Fibroblast of the aortic adventitia (primary cell): ENCODE measurements around the gene CROCC2. TPM values are rescaled to one million over a fixed set of nuclear protein-coding genes. Genes with fewer than 3 reads are reported as not detected.

Source experiments
- DNase-seq: peaks from one replicate; pipeline ENCODE4 v3.0.0-alpha.2; 2010; ENCODE audit warnings: low read depth
- H3K4me3 ChIP-seq: 2 replicates; pipeline ENCODE4 v1.5.1; 2011; ENCODE audit warnings: low read depth, mild to moderate bottlenecking, control low read depth, low read length, moderate library complexity
- CTCF ChIP-seq: IDR thresholded peaks from 2 replicates; pipeline ENCODE4 v1.5.1; 2011; ENCODE audit warnings: mild to moderate bottlenecking, low read length, control low read depth, inconsistent platforms; ENCODE audit not compliant: insufficient read depth
- total RNA-seq: library from RNA; depleted of rRNA; stranded (reverse); fragments of >200 nt; gene quantifications from 2 replicates; pipeline ENCODE4 v1.2.3, GENCODE V29; 2012; ENCODE audit warnings: low replicate concordance

Gene CROCC2
- total RNA-seq, 1 donor, result under 0.01 TPM

- DNase-seq, result no peak
- no peak for TF ChIP-seq CTCF
- H3K4me3 ChIP-seq, result no peak overlapping the region
Observed at GRCh38 chr2:240865391-240865790, 40.7 kb upstream of the CROCC2 start.

GRCh38 chr2:240868286-240869108 lies 37.6 kb upstream of the CROCC2 start, which contains the start of gene AGXT:
TSS of gene AGXT (plus strand) at chr2:240868824. CDS start at chr2:240868866, 42 bp downstream.
- H3K4me3 ChIP-seq, result no peak within 1 kb of the TSS
- peak; percentile 42 for DNase-seq
- no peak for TF ChIP-seq CTCF

- no peak for TF ChIP-seq CTCF
- H3K4me3 ChIP-seq, result no peak overlapping the region
- no peak for DNase-seq
Observed at GRCh38 chr2:240869109-240869955, 36.8 kb upstream of the CROCC2 start.

GRCh38 chr2:240869956-240870875 lies 35.9 kb upstream of the CROCC2 start:
- no peak for TF ChIP-seq CTCF
- DNase-seq, result no peak
- H3K4me3 ChIP-seq, result no peak overlapping the region

- DNase-seq, result no peak
- no peak overlapping the region for H3K4me3 ChIP-seq
- no peak for TF ChIP-seq CTCF
Observed at GRCh38 chr2:240871071-240871958, 34.8 kb upstream of the CROCC2 start.
